HepG2 (cell line): ENCODE results near the gene JPH3. TPM values are rescaled to one million over a fixed set of nuclear protein-coding genes. Genes with fewer than 3 reads are reported as not detected.

Experiments used
- ATAD3A ChIP-seq: sonication (generic); formaldehyde crosslinking; IDR thresholded peaks from 2 replicates; pipeline ENCODE4 v1.4.0; 2020; ENCODE audit warnings: missing genetic modification reagents
- ATF1 ChIP-seq: IDR thresholded peaks from 2 replicates; pipeline ENCODE4 v1.6.1; 2016; ENCODE audit warnings: mild to moderate bottlenecking, control low read depth
- CHCHD3 ChIP-seq: sonication (generic); formaldehyde crosslinking; IDR thresholded peaks from 2 replicates; pipeline ENCODE4 v1.8.0; 2022; ENCODE audit warnings: mild to moderate bottlenecking, missing genetic modification reagents, moderate library complexity
- CSRNP1 ChIP-seq: sonication (generic); formaldehyde crosslinking; IDR thresholded peaks from 2 replicates; pipeline ENCODE4 v1.8.1; 2023; ENCODE audit warnings: mild to moderate bottlenecking, missing genetic modification reagents
- HDAC6 ChIP-seq: fragments of 200-600 bp; sonication (generic); IDR thresholded peaks from 2 replicates; pipeline ENCODE4 v1.7.0; 2017; ENCODE audit warnings: mild to moderate bottlenecking, antibody characterized with exemption, low read length, low read depth
- HOXA9 ChIP-seq: sonication (generic); formaldehyde crosslinking; IDR thresholded peaks from 2 replicates; pipeline ENCODE4 v1.8.1; 2022; ENCODE audit warnings: missing genetic modification reagents, mild to moderate bottlenecking, moderate library complexity, borderline replicate concordance
- KDM5B ChIP-seq: sonication (generic); formaldehyde crosslinking; IDR thresholded peaks from 2 replicates; pipeline ENCODE4 v1.4.0; 2020; ENCODE audit warnings: missing genetic modification reagents, mild to moderate bottlenecking, borderline replicate concordance
- MYPOP ChIP-seq: sonication (generic); formaldehyde crosslinking; IDR thresholded peaks from 2 replicates; pipeline ENCODE4 v1.8.1; 2023; ENCODE audit warnings: mild to moderate bottlenecking, moderate library complexity, missing genetic modification reagents
- NCOA2 ChIP-seq: sonication (generic); formaldehyde crosslinking; IDR thresholded peaks from 2 replicates; pipeline ENCODE4 v1.8.0; 2022; ENCODE audit warnings: inconsistent platforms
- NCOR1 ChIP-seq: fragments of 200-600 bp; sonication (generic); IDR thresholded peaks from 2 replicates; pipeline ENCODE4 v1.7.0; 2017; ENCODE audit warnings: antibody characterized with exemption, low read length, borderline replicate concordance
- POGK ChIP-seq: sonication (generic); formaldehyde crosslinking; conservative IDR thresholded peaks from 2 replicates; pipeline ENCODE4 v1.8.0; 2022; ENCODE audit warnings: mild to moderate bottlenecking, moderate library complexity, missing genetic modification reagents
- RFX3 ChIP-seq: IDR thresholded peaks from 2 replicates; pipeline ENCODE4 v1.6.1; 2016; ENCODE audit warnings: missing biosample characterization, missing genetic modification reagents
- SMAD1 ChIP-seq: sonication (generic); formaldehyde crosslinking; IDR thresholded peaks from 2 replicates; pipeline ENCODE4 v1.4.0; 2020; ENCODE audit warnings: missing genetic modification reagents, low read depth, mild to moderate bottlenecking, borderline replicate concordance
- SRF ChIP-seq: IDR thresholded peaks from 2 replicates; pipeline ENCODE4 v1.6.1; 2011; ENCODE audit warnings: mild to moderate bottlenecking, low read depth, low read length, moderate library complexity
- ZFP36L1 ChIP-seq: sonication (generic); formaldehyde crosslinking; IDR thresholded peaks from 2 replicates; pipeline ENCODE4 v1.8.0; 2022; ENCODE audit warnings: mild to moderate bottlenecking, missing genetic modification reagents, moderate library complexity
- ZNF224 ChIP-seq: sonication (generic); formaldehyde crosslinking; IDR thresholded peaks from 2 replicates; pipeline ENCODE4 v1.5.0; 2020; ENCODE audit warnings: mild to moderate bottlenecking, missing genetic modification reagents
- ZNF296 ChIP-seq: sonication (generic); formaldehyde crosslinking; conservative IDR thresholded peaks from 2 replicates; pipeline ENCODE4 v1.5.0; 2020; ENCODE audit warnings: mild to moderate bottlenecking, missing genetic modification reagents
- ZNF501 ChIP-seq: sonication (generic); formaldehyde crosslinking; IDR thresholded peaks from 2 replicates; pipeline ENCODE4 v1.5.1; 2020; ENCODE audit warnings: mild to moderate bottlenecking, moderate library complexity, missing genetic modification reagents
- ZNF556 ChIP-seq: sonication (generic); formaldehyde crosslinking; IDR thresholded peaks from 2 replicates; pipeline ENCODE4 v1.4.0; 2020; ENCODE audit warnings: mild to moderate bottlenecking, missing genetic modification reagents, borderline replicate concordance
- ZNF569 ChIP-seq: sonication (generic); formaldehyde crosslinking; IDR thresholded peaks from 2 replicates; pipeline ENCODE4 v1.5.0; 2020; ENCODE audit warnings: mild to moderate bottlenecking, missing genetic modification reagents, moderate library complexity, borderline replicate concordance
- polyA plus RNA-seq, 8 experiments: library from polyadenylated mRNA; depleted of rRNA in 3 of 8; stranded (reverse) in 7 of 8; unstranded in 1 of 8; fragments of >200 nt; fragmentation: Illumina TruSeq in 4 of 8; extraction: Trizol in 4 of 8; gene quantifications; 2 replicates each; pipeline versions ENCODE4 v1.2.1 to v1.2.3, GENCODE V29; 2011 to 2016; ENCODE audit warnings: low read depth in 4 of 8, missing spikeins in 1 of 8, mixed read lengths in 1 of 8; ENCODE audit not compliant: insufficient read depth in 1 of 8
- total RNA-seq, 5 experiments: library from RNA; depleted of rRNA; stranded (reverse); fragments of >200 nt; fragmentation: Illumina TruSeq; extraction: Trizol; gene quantifications; 2 replicates each; pipeline ENCODE4 v1.2.3, GENCODE V29; 2016; ENCODE audit warnings: low read depth in 1 of 5
- TF ChIP-seq, protein P1 (sequence below): sonication (generic); formaldehyde crosslinking; IDR thresholded peaks from 2 replicates; pipeline ENCODE4 v1.8.0; 2022; ENCODE audit warnings: mild to moderate bottlenecking, missing genetic modification reagents; ENCODE audit not compliant: insufficient replicate concordance
- TF ChIP-seq, protein P2 (sequence below): sonication (generic); formaldehyde crosslinking; IDR thresholded peaks from 2 replicates; pipeline ENCODE4 v1.8.1; 2022; ENCODE audit warnings: mild to moderate bottlenecking, missing genetic modification reagents

The JPH3 gene
- total and polyA plus RNA-seq, 2 of the 13 experiments (the other 11 are each of a cell fraction or from before 2014, with no cell fraction given), result not detected

GRCh38 chr16:87608400-87608985 is 6.2 kb downstream of the JPH3 start (continued):
- TF ChIP-seq, protein P1, sequence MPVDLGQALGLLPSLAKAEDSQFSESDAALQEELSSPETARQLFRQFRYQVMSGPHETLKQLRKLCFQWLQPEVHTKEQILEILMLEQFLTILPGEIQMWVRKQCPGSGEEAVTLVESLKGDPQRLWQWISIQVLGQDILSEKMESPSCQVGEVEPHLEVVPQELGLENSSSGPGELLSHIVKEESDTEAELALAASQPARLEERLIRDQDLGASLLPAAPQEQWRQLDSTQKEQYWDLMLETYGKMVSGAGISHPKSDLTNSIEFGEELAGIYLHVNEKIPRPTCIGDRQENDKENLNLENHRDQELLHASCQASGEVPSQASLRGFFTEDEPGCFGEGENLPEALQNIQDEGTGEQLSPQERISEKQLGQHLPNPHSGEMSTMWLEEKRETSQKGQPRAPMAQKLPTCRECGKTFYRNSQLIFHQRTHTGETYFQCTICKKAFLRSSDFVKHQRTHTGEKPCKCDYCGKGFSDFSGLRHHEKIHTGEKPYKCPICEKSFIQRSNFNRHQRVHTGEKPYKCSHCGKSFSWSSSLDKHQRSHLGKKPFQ (CRISPR knock-in tag), result no peak
- TF ChIP-seq ZNF556 (CRISPR knock-in tag) (peak; percentile 56; the same call in 1 of the 2 replicates), MYPOP (peak; percentile 56; the same call in 1 of the 2 replicates), SMAD1 (CRISPR knock-in tag) (no peak), CSRNP1 (CRISPR knock-in tag) (peak; percentile 55; the same call in 1 of the 2 replicates), SRF (no peak), RFX3 (no peak), ATAD3A (CRISPR knock-in tag) (no peak), NCOA2 (peak; percentile 73), NCOR1 (no peak), ATF1 (CRISPR knock-in tag) (no peak), KDM5B (CRISPR knock-in tag) (peak; percentile 93; the same call in 1 of the 2 replicates), ZNF501 (CRISPR knock-in tag) (peak; percentile 61), ZNF224 (no peak), HDAC6 (no peak), HOXA9 (CRISPR knock-in tag) (no peak), ZNF569 (CRISPR knock-in tag) (no peak), ZNF296 (0 out of 2 replicates have a peak, but pooled peaks have one; percentile 68), POGK (peak; percentile 75; the same call in 1 of the 2 replicates), ZFP36L1 (CRISPR knock-in tag) (no peak), CHCHD3 (CRISPR knock-in tag) (0 out of 2 replicates have a peak, but pooled peaks have one; percentile 32)
- TF ChIP-seq, protein P2, sequence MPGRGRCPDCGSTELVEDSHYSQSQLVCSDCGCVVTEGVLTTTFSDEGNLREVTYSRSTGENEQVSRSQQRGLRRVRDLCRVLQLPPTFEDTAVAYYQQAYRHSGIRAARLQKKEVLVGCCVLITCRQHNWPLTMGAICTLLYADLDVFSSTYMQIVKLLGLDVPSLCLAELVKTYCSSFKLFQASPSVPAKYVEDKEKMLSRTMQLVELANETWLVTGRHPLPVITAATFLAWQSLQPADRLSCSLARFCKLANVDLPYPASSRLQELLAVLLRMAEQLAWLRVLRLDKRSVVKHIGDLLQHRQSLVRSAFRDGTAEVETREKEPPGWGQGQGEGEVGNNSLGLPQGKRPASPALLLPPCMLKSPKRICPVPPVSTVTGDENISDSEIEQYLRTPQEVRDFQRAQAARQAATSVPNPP (CRISPR knock-in tag), result no peak
